RPMI8226 (cell line): ENCODE results near the gene AKNA.

Experiments
- DNase-seq: peaks from one replicate; pipeline ENCODE4 v3.0.0-alpha.2; 2015

AKNA gene

DNA sequence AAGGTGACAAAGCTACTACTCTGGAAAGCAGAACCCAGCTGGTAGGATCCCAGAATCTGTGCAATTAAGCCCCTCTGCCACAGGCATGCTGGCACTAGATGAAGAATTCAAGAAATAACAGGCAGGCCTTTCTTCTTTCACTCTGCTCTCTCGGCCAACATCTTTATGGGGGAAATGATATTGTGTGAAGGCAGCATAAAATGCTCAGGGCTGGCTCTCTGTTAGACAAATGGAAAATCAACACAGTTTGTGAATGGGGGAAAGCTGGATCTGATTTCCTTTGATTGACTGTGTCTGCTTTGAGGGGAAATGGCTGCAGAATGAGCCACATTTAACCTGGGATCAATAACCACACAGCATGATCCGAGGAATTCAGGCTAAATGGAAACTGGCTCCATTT is 29.1 kb upstream of the AKNA start:
- DNase-seq = no peak

DNA sequence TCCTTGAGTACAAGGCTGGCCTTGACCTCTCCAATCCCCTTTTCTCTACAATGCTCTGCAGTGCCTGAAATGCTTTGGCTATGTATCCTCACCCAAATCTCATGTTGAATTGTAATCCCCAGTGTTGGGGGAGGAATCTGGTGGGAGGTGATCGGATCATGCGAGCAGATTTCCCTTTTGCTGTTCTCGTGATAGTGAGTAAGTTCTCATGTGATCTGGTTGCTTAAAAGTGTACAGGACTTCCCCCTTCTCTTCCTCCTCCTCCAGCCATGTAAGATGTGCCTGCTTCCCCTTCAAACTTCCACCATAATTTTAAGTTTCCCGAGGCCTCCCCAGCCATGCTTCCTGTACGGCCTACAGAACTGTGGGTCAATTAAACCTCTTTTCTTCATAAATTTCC is 28.5 kb upstream of the AKNA start:
- DNase-seq = no peak

DNA sequence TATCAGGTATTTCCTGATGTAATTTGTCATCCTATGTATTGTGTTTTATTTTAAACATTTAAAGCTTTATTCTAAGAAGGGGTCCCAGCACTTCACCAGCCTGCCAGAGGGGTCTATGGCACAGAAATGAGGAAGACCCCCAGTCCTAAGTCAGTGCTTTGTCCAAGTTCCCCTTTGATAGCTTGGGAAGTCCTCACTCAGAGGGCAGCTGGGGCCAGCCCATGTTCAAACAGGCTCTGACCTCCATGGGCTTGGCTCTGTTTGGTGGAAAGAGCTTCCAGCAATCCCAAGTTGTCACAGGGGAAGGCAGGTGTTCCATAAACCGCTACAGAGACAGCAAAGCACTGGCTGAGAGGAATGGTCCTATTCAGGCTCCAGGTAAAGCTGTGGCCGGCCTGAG is 26.6 kb upstream of the AKNA start:
- DNase-seq = no peak

DNA sequence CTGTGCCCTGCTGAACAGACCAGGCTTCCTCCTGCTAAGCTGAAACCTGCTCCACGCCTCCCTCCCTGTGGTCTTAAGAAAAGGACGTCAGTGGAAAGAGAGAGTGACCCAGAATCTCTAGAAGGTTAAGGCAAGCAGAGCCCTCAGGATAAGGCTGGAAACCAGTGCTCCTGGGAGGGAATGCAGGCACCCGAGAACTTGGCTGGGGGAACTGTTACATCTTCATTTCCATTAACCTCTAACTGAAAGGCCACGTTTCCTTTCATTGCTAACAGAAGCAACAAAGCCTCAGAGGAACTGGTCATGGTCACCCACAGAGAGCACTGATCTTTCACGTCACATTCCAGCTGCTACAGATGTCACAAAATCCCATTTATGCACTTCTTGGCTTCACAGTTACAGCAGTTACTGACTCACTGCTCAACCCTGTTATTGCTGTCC is 26.1 kb upstream of the AKNA start:
- no peak for DNase-seq

DNA sequence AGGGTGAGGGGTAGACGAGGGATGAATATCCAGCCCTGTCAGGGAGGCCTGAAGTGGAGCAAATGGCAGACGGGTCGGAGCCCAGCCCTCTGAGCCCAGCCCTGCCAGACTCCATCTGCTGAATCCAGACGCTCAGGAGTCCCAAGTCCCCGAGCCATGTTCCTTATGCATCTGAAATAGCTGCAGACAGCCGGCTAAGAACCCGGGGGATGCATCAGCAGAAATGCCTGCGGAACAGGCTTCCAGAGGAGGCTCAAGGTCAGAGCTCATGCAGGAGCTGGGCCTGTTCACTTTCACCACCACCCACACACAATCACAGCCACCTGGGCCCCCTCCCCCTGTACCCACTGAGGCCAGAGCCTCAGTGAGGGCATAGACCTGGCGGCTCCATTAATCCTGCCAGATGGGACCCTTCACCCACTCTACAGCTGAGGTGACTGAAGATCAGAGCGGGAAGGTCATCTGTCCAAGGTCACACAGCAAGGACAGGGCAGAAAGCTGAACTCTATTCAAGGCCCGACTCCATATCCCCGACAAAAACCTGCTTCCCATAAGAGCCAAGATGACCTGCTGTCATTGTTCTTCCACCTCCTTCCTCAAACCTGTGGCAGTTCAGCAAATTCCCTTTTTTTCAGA is 24.4 kb upstream of the AKNA start:
- DNase-seq = no peak

DNA sequence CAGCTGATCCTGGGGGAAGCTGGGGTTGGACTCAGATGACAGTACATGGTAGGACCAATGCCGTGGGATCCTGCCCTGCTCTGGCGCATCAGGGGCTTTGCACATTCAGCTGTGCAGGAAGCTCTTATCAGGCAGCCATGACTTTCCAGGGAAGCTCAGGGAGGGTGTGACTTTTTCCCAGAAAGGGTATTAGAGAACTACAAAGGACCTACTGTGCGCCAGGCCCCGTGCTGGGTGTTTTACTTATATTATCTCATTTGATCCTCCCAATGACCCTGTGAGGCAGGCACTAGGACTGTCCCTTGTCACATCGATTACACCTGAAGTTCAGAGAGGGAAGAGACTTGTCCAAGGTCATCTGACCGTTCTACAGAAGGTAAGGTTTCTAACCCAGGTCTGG is 23.7 kb upstream of the AKNA start:
- no peak for DNase-seq

DNA sequence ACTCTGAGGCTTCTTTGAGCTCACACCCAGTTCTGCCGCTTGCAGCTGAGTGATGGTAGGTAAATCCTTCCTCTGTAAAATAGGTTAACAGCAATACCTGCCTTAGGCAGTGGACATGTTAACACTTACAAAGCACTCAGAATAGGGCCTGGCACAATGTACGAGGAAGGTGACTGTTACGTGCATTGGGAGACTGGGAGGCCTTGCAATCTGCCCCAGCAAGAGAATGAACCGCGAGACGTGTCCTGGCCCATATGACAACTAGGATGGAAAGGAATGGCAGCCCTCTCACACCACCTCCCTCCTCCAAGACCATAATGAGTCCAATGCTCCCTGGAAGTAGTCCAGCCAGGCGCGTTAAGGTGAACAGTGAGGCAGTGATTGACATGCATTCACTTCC is 23.1 kb upstream of the AKNA start:
- DNase-seq = no peak

DNA sequence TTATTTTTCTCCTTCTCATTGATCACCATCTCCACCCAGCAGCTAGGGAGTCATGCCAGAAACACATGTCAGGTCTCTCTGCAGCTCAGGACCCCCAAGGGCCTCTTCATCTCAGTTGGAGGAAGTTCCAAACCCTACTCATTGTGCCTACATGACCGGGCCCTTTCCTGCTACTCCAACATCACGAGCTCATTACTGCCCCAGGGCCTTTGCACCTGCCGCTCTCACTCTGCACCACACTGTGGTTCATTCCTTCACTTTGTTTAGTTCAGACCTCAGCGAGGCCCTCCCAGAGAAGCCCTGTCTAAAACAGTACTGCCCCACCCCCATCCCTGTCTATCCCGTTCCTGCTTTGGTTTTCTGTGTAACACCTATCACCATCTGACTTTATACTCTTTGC is 22.1 kb upstream of the AKNA start:
- DNase-seq = no peak

DNA sequence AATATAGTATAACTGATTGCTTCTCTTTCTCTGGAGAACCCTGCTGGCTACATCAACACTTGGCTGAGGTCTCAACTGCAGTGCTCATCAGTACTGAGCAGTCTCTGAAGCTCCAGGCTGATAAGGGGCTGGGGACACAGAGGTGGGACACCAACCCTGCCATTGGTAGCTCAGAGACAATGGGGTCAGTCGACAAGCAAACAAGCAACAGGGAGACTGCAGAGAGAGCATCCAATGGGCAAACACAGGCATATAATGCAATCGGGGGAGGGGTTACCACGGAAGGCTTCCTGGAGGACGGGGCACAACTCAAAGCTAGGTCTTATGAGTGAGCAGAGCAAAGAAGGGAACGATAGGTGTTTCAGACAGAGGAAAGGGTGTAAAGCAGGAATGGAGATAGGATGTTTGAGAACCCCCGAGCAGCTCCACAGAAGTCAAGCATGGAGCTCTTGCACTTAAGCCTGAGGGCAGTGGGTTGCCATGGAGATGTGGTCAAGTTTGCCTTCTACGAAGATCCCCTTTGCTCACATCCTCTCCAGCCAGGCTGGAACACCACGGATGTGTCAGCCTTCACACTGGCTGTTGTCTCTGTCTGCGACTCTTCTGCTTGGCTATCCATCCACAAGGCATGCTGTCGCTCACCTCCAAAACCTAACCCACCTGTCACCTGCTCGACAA is 21.5 kb upstream of the AKNA start:
- no peak for DNase-seq

DNA sequence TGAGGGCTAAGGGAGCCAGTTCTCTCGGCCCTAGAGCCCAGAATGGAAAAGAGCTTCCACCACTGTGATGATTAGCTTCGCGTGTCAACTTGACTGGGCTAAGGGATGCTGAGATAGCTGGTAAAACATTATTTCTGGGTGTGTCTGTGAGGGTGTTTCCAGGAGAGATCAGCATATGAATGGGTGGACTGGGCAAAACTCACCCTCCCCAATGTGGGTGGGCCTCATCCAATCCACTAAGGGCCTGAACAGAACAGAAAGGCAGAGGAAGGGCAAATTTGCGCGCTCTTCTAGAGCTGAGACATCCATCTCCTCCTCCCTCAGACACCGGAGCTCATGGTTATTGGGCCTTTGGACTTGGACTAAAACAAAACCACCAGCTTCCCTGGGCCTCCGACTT is 20.9 kb upstream of the AKNA start:
- DNase-seq = no peak

DNA sequence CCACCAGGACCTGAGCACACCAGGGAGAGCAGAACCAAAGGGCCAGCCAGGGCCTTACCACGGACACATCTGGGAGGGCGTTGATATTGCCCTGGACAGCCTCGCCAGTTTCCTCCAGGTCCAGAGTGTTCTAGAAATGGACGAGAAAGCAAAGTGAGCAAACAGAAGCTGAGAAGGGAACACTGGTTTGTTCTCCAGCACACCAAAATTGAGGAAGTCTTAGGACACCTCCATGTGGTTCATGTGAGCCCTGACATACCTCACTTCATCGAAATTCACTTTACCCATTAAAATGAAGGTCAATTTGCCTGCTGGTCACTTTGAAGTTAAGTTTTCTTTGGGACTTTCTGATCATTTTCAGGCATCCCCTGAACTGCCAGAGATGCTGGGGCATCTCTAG is 20.1 kb upstream of the AKNA start:
- no peak for DNase-seq

DNA sequence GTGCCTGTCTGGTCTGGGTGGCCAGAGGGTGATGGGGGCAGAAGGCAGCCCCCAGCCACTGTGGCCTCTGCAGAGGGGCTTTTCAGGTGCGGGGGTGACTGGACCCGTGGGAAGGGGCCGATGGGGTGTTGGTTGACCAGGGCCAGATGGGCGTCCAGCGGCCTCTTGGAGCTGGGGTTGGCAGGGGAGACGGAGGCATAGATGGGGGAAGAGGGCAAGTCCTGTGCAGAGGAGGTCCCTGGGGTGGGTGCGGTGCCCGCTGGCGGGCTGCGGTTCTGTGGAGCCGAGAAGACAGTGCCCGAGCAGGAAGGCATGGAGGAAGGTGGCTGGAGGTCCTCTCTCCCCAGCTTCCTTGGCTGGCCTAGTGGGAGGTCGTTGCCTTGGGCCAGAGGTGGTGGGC is 18.7 kb upstream of the AKNA start:
- no peak for DNase-seq

DNA sequence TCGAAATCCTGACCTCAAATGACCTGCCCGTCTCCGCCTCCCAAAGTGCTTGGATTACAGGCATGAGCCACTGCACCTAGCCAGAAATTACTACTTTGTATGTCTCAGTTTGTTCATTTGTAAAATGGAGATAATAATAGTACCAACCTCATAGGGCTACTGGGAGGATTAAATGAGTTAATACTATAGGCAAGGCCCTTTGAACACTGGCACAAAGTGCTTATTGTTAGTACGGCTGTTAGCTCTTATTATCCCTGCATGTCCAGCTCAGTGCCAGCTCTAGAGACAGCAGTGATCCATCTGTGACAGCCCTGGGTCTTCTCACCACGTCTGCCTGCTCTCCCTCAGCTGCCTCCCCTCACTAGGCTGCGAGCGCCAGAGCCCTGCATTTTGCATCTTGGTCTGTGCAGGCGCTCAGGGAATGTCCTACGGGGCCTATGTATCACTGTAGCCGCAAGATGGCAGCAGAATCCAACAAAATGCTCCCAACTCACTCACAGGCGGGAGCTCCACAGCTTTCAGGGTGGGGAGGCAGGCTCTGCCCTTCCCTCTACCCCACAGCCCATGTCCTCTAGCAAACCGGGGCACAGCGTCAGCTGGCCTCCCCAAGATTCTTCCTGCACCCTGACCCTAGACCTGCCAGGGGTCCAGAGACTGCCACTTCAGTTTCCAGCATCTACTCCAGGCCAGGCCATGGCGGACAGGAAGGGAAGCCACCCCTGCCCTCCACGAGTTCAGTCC is 17.7 kb upstream of the AKNA start:
- peak; percentile 68 for DNase-seq

DNA sequence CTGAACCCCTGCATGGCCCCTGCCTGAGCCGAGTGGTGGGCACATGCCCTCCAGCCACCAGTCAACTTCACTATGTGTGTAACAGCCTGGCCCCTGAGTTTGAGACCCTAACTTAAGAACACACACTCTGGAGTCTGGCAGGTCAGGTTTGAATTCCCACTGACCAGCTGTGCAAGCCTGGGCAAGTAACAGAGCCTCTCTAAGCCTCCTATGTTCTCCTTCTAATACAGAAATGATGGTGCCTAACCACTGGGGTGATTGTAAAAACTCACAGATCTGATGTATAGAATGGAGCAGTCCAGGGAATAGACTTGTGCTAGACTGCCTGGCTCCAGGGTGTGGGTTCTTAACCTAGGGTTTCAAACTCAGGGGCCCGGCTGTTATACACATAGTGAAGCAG is 16.7 kb upstream of the AKNA start:
- DNase-seq = no peak

DNA sequence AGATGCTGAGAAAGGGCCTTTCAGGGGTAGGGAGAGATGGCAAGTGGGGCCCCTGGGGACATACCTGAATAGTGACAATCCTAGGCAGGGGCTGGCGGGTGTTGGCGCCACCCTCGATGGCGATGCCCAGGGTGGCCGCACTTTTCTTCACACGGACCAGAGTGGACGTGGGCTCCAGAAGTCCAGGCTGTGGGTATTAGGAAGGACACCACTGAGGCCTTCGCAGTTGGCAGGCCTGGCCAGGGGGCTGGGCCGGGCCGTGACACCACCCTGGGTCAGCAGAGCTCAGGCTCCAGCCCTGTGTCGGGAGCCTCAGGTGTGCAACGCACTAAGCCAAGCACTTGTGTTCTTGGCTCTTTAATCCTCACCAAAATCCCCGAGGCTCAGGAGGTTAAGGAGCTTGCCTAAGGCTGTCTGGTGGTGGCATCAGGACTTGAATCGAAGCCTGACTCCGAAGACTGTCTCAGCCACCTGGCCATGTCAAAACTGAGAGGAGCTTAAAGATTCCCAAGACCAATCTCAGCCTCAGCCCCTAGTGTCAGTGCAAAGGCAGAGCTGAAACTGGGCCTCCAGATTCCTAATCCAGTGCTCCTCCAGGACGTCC is 15.5 kb upstream of the AKNA start:
- no peak for DNase-seq

DNA sequence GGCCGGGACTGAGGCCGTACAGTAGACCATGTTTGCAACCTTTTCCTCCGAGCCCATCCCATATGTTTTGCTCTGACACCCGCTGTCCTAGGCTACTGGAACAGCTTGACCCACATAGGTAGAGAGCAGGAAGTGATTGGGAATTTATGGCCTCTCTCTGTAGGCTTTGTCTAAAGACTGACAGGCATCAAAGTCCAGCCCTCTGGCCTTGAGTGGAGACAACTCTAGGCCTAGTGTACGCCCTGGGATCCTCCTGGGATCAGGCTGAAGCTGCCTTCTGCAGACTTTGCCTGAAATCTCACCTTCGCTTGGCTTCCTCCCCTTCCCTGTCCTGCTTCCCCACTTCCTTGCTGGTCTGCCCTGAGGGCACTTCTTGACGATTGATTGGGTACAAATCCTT is 13.6 kb upstream of the AKNA start:
- DNase-seq = no peak

DNA sequence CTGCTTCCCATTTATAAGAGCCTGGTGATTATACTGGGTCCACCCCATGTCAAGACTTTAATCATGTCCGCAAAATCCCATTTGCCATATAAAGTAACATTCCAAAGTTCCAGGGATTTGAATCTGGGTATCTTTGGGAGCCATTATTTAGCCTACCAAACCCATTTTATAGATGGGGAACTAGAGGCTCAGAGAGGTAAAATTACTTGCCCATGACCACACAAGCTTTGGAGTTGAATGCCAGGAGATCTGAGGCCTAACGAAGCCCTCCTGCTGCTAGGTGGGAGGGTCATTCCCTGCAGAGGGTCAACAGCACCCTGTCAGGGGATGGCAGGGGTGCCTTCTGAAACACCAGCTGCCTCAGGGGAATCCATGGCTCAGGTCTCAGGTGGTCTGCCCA is 13.0 kb upstream of the AKNA start:
- no peak for DNase-seq

DNA sequence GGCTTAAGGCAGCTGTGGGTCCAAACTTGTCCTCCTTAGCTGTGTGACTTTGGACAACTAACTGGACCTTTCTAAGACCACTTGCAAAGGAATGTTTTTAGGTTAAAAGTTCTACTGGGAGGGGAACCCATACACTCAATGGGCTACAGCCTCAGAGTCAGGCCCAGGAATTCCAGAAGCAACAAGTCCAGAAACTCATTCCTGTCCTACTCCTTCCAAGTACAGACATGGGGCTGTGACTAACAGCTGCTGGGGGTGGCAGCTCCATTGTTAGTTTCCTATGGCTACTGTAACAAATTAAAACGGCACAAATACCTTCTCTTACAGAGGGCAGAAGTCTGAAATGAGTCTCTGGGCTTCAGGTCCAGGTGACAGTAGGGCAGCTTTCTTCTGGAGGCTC is 12.4 kb upstream of the AKNA start:
- DNase-seq = no peak

DNA sequence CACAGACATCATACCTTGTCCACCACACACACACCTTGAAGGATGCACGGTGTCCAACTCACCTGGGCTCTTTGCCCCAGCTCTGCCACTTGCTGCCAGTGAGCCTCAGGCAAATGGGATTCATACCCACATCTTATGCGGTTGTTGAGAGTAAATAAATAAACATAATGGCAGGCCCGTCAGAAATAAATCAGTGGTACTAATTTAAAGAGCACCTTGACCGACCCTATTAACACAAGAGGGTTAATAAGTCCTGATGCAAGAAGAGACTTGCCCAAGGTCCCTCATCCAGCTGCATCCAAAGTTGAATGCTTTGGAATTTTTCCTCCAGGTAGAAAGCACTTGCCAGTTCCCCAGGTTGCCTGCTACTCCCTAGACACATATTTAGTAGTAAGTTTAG is 11.6 kb upstream of the AKNA start:
- DNase-seq = no peak

DNA sequence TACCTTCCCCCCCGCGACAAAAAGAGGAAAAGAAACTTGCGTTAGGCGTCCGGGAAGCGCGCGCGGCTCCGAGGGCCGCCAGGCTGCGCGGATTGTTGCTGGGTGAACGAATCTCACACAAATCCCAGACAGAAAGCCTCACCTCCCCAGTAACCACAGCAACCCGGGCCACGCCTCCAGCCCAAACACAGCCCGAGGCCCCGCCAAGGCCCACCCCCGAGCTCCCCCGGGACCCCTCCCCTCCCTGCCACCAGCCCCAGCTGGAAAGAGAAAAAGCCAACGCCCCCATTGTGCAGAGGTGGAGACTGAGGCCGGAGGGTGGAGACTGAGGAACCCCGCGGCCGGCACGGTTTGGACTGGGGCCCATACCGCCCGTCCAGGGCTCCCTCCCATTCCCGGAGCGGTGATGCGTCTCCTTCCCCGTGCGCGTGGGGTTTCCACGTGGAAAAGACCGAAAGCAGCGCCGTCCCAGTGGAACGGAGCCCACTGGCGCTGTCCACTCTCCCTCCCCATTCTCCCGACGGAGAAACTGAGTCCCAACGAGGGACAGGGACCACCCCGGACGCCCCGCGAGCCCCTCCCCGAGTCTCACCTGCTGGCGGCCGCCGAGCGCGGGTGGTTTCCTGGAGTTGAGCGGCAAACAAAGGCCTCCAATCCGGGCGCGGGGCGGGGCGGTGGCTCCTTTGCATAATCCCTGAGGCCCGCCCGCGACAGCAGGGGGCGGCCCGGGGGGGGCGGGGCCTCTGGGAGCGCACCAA is 10.2 kb upstream of the AKNA start:
- DNase-seq = peak; percentile 94

DNA sequence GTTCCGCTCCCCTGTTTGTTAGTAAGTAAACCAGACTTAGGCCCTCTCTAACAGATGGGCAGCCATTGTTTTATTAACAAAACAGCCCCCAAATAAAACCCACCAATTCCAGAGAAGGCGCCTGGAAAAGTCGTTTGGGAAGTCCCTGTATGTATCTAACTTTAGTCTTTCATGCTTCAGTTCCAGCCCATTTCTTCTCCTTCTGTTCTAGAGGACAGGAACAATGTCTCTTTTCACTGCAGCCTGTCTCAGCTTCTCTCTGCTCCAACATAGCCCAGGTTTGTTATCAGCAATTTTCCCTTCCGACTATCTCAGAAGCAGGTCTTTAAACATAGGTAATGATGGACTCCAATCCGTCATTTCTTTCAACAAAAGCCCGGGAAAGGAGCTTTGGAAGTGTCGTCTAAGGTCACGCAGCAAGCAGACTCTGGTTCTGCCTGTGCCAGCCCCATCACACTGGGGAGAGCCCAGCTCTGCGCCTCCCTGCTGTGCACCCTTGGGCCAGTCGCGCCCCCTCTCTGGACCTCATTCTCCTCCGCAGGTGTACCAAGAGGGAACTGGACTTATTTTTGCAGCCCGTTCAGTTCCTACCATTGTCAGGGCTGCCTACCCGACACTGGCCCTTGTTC is 9.6 kb upstream of the AKNA start:
- no peak for DNase-seq

DNA sequence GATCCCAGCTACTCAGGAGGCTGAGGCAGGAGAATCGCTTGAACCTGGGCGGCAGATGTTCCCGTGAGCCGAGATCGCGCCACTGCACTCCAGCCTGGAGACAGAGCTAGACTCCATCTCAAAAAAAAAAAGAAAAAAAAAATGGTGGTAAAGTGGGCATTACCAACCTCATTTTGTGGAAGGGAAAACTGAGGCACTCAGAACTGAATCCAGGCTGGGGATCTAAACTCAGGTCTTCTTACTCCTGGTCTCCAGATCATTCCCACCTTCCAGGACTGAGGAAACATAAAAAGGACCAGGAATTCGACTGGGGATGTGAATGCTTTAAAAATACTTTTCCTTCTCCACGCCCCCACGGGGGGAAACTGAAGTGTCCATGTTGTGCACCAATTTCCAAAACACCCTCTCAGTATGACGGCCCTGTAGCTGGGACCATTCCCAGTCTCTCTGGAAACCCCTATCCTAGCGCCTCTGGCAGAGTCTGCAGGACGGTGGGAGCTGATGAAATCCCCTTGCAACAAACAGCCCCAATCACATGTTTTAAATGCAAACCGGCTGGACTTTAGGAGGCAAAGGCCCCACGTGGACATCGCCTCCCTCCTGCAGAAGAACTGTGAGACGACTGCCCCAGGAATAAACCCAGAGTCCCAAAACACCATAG is 8.9 kb upstream of the AKNA start:
- no peak for DNase-seq
